CD4-positive, alpha-beta T cell (primary cell): ENCODE measurements around the gene TMEM72. TPM values are rescaled to one million over a fixed set of nuclear protein-coding genes. Genes with fewer than 3 reads are reported as not detected.

Experiments used
- ATAC-seq: fragments of 200-7000 bp; cut with Tn5 transposase; one replicate; pipeline ENCODE4 v1.10.0; 2022; ENCODE audit warnings: mild to moderate bottlenecking; ENCODE audit not compliant: poor library complexity
- CTCF ChIA-PET: fragments of 350-600 bp; sonication (Branson Sonifier 250); formaldehyde crosslinking; loops from one replicate; lab custom pipeline; 2021; ENCODE audit warnings: antibody characterized with exemption, inconsistent platforms; lab: Charles Lee
- POLR2A ChIA-PET: fragments of 350-600 bp; sonication (Branson Sonifier 250); formaldehyde crosslinking; loops from one replicate; lab custom pipeline; 2021; ENCODE audit warnings: antibody characterized with exemption, inconsistent platforms; lab: Charles Lee
- DNase-seq, 14 experiments: peaks; one replicate each; pipeline ENCODE4 v3.0.0-alpha.2; 2013 to 2020; ENCODE audit warnings: mixed read lengths in 2 of 14
- H3K27ac ChIP-seq, 2 donors: one replicate each; pipeline versions ENCODE4 v1.5.1 to v1.7.0; 2013; ENCODE audit warnings: low read length in 2 of 2, low read depth in 1 of 2, mild to moderate bottlenecking in 1 of 2
- H3K27me3 ChIP-seq, 2 experiments: 1 replicate in 1 of 2; 2 replicates in 1 of 2; pipeline versions ENCODE4 v1.6.1 to v1.7.0; 2013; ENCODE audit warnings: low read length in 2 of 2, control low read depth in 1 of 2, mild to moderate bottlenecking in 1 of 2, moderate library complexity in 1 of 2; ENCODE audit not compliant: insufficient read depth in 2 of 2, control insufficient read depth in 1 of 2
- H3K36me3 ChIP-seq: one replicate; pipeline ENCODE4 v1.6.1; 2013; ENCODE audit warnings: low read length, control low read depth; ENCODE audit not compliant: insufficient read depth
- H3K4me1 ChIP-seq: one replicate; pipeline ENCODE4 v1.6.1; 2013; ENCODE audit warnings: low read length, control low read depth; ENCODE audit not compliant: insufficient read depth
- H3K4me3 ChIP-seq: one replicate; pipeline ENCODE4 v1.5.1; 2013; ENCODE audit warnings: mild to moderate bottlenecking, low read length, moderate library complexity
- H3K9me3 ChIP-seq, 2 experiments: 1 replicate in 1 of 2; 2 replicates in 1 of 2; pipeline versions ENCODE4 v1.6.1 to v1.7.0; 2013; ENCODE audit warnings: low read length in 2 of 2, mild to moderate bottlenecking in 2 of 2, control low read depth in 1 of 2, moderate library complexity in 1 of 2; ENCODE audit not compliant: control insufficient read depth in 1 of 2, insufficient read depth in 1 of 2
- H3K27ac Mint-ChIP-seq: one replicate; pipeline ENCODE4 v1.8.0; 2020; ENCODE audit warnings: mixed read lengths
- H3K27me3 Mint-ChIP-seq: one replicate; pipeline ENCODE4 v1.8.0; 2021; ENCODE audit warnings: mixed read lengths
- H3K36me3 Mint-ChIP-seq: one replicate; pipeline ENCODE4 v1.8.0; 2021; ENCODE audit warnings: low read depth, mixed read lengths
- H3K4me1 Mint-ChIP-seq: one replicate; pipeline ENCODE4 v1.8.0; 2021; ENCODE audit warnings: low read depth, mixed read lengths
- H3K4me3 Mint-ChIP-seq: one replicate; pipeline ENCODE4 v1.8.0; 2020; ENCODE audit warnings: mild to moderate bottlenecking, mixed read lengths
- H3K9me3 Mint-ChIP-seq: one replicate; pipeline ENCODE4 v1.8.0; 2020; ENCODE audit warnings: mixed read lengths
- CTCF ChIP-seq: fragments of 200-600 bp; IDR thresholded peaks from one replicate; pipeline ENCODE4 v1.8.0; 2022; ENCODE audit warnings: antibody characterized with exemption, mild to moderate bottlenecking
- intact Hi-C, 2 experiments: fragments of 100-400 bp; cut with DNase I in 1 of 2; cut with micrococcal nuclease in 1 of 2; formaldehyde crosslinking; loops; one replicate each; pipeline versions ENCODE4 v1.15.1 to v1.9.0; 2023 to 2025; cut with DNase I, micrococcal nuclease
- total RNA-seq, 174 experiments: library from RNA in 2 of 174; stranded (reverse) in 2 of 174; gene quantifications; one replicate each; pipeline ENCODE4 v1.2.3 and lab custom pipeline; 2021 to 2026

Gene TMEM72
- total RNA-seq, 2 experiments from 2014 or later: not detected

- Histone ChIP-seq H3K9me3 (no peaks in the 10 kb centered on the region), H3K36me3 (no peaks in the 10 kb centered on the region), H3K27me3 (peaks cover 22 to 26% of the 10 kb centered on the region in 2 experiments), H3K4me1 (peaks cover 17% of the 10 kb centered on the region), H3K4me3 (no peak overlapping the region), H3K27ac (no peak overlapping the region)
- Mint-ChIP-seq H3K36me3 (no peaks in the 10 kb centered on the region), H3K27me3 (peaks cover 57% of the 10 kb centered on the region), H3K4me1 (peaks cover 21% of the 10 kb centered on the region), H3K4me3 (peak overlapping the region; percentile 87), H3K27ac (peak overlapping the region; percentile 5), H3K9me3 (no peaks in the 10 kb centered on the region)
- intact Hi-C loops: loop anchor here (1.0 to 5.0 kb wide), 4 partner anchors 109 to 1193 kb away; no protein-coding TSS in a partner anchor
- TF ChIP-seq CTCF: no peak
- ATAC-seq (peak; percentile 73), DNase-seq (peak in 4 of 14 experiments; percentile 37 to 60 (median 50))
- ChIA-PET CTCF (no interaction called here), POLR2A (no interaction called here)
Observed at GRCh38 chr10:44863344-44864047, 47.6 kb upstream of the TMEM72 start.

GRCh38 chr10:44864051-44864450 lies 47.1 kb upstream of the TMEM72 start:
- ATAC-seq: peak; percentile 14
- peak in 3 of 14 experiments; percentile 17 to 33 (median 20) for DNase-seq
- POLR2A ChIA-PET: no interaction called here
- peak overlapping the region; percentile 5 for H3K27ac Mint-ChIP-seq
- Histone ChIP-seq H3K4me3 (peak overlapping the region; percentile 55), H3K36me3 (no peaks in the 10 kb centered on the region), H3K27ac (no peak overlapping the region), H3K27me3 (peaks cover 22 to 26% of the 10 kb centered on the region in 2 experiments), H3K4me1 (peaks cover 17% of the 10 kb centered on the region), H3K9me3 (no peaks in the 10 kb centered on the region)
- no peaks in the 10 kb centered on the region for H3K36me3 Mint-ChIP-seq
- peaks cover 21% of the 10 kb centered on the region for H3K4me1 Mint-ChIP-seq
- H3K27me3 Mint-ChIP-seq: peaks cover 63% of the 10 kb centered on the region
- TF ChIP-seq CTCF: no peak
- intact Hi-C loops: loop anchor here (1.0 to 5.0 kb wide), 4 partner anchors 108 to 1193 kb away; no protein-coding TSS in a partner anchor
- CTCF ChIA-PET: no interaction called here
- H3K9me3 Mint-ChIP-seq: no peaks in the 10 kb centered on the region
- peak overlapping the region; percentile 87 for H3K4me3 Mint-ChIP-seq

GRCh38 chr10:44864637-44865288 lies 46.4 kb upstream of the TMEM72 start:
- peak; percentile 60 to 90 (median 80) for DNase-seq
- no peaks in the 10 kb centered on the region for H3K9me3 Mint-ChIP-seq
- H3K9me3 ChIP-seq: no peaks in the 10 kb centered on the region
- no peaks in the 10 kb centered on the region for H3K36me3 Mint-ChIP-seq
- intact Hi-C loops: loop anchor here (1.0 to 5.0 kb wide), 4 partner anchors 108 to 1194 kb away; no protein-coding TSS in a partner anchor
- peak; percentile 73 for ATAC-seq
- ChIA-PET POLR2A (no interaction called here), CTCF (no interaction called here)
- H3K4me1 ChIP-seq: peaks cover 17% of the 10 kb centered on the region
- H3K4me3 ChIP-seq: peak overlapping the region; percentile 55
- H3K27ac Mint-ChIP-seq: no peak overlapping the region
- peaks cover 21% of the 10 kb centered on the region for H3K4me1 Mint-ChIP-seq
- H3K27me3 Mint-ChIP-seq: peaks cover 70% of the 10 kb centered on the region
- no peak overlapping the region for H3K27ac ChIP-seq
- H3K36me3 ChIP-seq: no peaks in the 10 kb centered on the region
- H3K27me3 ChIP-seq: peaks cover 22 to 30% of the 10 kb centered on the region in 2 experiments
- TF ChIP-seq CTCF: peak; percentile 90
- peak overlapping the region; percentile 87 for H3K4me3 Mint-ChIP-seq
